HG03457 (cell line): ENCODE measurements around the gene LIN7B.

Experiments used
- ATAC-seq: cut with Tn5 transposase; IDR thresholded peaks from one replicate; pipeline ENCODE4 v1.9.1; 2021; ENCODE audit warnings: moderate number of reproducible peaks; ENCODE audit not compliant: unreplicated experiment

Gene LIN7B

GRCh38 chr19:49160450-49161189 is 46.5 kb downstream of the LIN7B start:
- ATAC-seq = no peak

- ATAC-seq = no peak
Observed at GRCh38 chr19:49161987-49162386, 47.8 kb downstream of the LIN7B start.

- ATAC-seq = no peak
Observed at GRCh38 chr19:49165111-49165750, 51.1 kb downstream of the LIN7B start.

GRCh38 chr19:49165865-49166301 is 51.7 kb downstream of the LIN7B start:
- no peak for ATAC-seq

GRCh38 chr19:49167857-49168409 is 53.8 kb downstream of the LIN7B start:
- ATAC-seq = no peak
